WTC11 (cell line): ENCODE measurements around the gene SNAP25. TPM values are rescaled to one million over a fixed set of nuclear protein-coding genes. Genes with fewer than 3 reads are reported as not detected.

Experiments
- ATAC-seq: fragments of 200-7000 bp; cut with Tn5 transposase; 2 replicates; pipeline ENCODE4 v1.10.0; 2021; ENCODE audit warnings: mild to moderate bottlenecking, moderate library complexity
- CTCF ChIA-PET: fragments of 300-600 bp; sonication (Branson Sonifier 250); formaldehyde crosslinking; loops from one replicate; lab custom pipeline; 2021; ENCODE audit warnings: antibody characterized with exemption; lab: Charles Lee
- POLR2A ChIA-PET: fragments of 350-600 bp; sonication (Branson Sonifier 250); formaldehyde crosslinking; loops from one replicate; lab custom pipeline; 2021; ENCODE audit warnings: antibody characterized with exemption; lab: Charles Lee
- DNase-seq: peaks from one replicate; pipeline ENCODE4 v3.0.0; 2021; ENCODE audit warnings: low spot score
- H3K27ac Mint-ChIP-seq: 2 replicates; pipeline ENCODE4 v1.8.0; 2021; ENCODE audit warnings: mixed read lengths
- H3K27me3 Mint-ChIP-seq: 2 replicates; pipeline ENCODE4 v1.8.0; 2021; ENCODE audit warnings: low read depth, mild to moderate bottlenecking, moderate library complexity, mixed read lengths
- H3K36me3 Mint-ChIP-seq: 2 replicates; pipeline ENCODE4 v1.8.0; 2021; ENCODE audit warnings: mixed read lengths
- H3K4me1 Mint-ChIP-seq: 2 replicates; pipeline ENCODE4 v1.8.0; 2022; ENCODE audit warnings: mixed read lengths
- H3K4me3 Mint-ChIP-seq: 2 replicates; pipeline ENCODE4 v1.8.0; 2021; ENCODE audit warnings: mild to moderate bottlenecking, moderate library complexity, mixed read lengths
- H3K9me3 Mint-ChIP-seq: 2 replicates; pipeline ENCODE4 v1.8.0; 2021; ENCODE audit warnings: mixed read lengths
- AFF4 ChIP-seq: sonication (generic); formaldehyde crosslinking; IDR thresholded peaks from 2 replicates; pipeline ENCODE4 v1.8.1; 2023; ENCODE audit warnings: mild to moderate bottlenecking, missing genetic modification reagents, borderline replicate concordance
- AR ChIP-seq: fragments of 250-450 bp; sonication (Bioruptor Pico); IDR thresholded peaks from 2 replicates; pipeline ENCODE4 v1.9.0; 2021; ENCODE audit warnings: mild to moderate bottlenecking
- ARID4B ChIP-seq: sonication (generic); formaldehyde crosslinking; IDR thresholded peaks from 2 replicates; pipeline ENCODE4 v1.8.0; 2023; ENCODE audit warnings: missing genetic modification reagents, mild to moderate bottlenecking, borderline replicate concordance
- ATF3 ChIP-seq: sonication (generic); formaldehyde crosslinking; conservative IDR thresholded peaks from 2 replicates; pipeline ENCODE4 v1.8.1; 2022; ENCODE audit warnings: mild to moderate bottlenecking, missing genetic modification reagents
- ATF6 ChIP-seq: sonication (generic); formaldehyde crosslinking; IDR thresholded peaks from 2 replicates; pipeline ENCODE4 v1.8.1; 2023; ENCODE audit warnings: mild to moderate bottlenecking, missing genetic modification reagents
- E2F5 ChIP-seq: sonication (generic); formaldehyde crosslinking; IDR thresholded peaks from 2 replicates; pipeline ENCODE4 v1.8.1; 2022; ENCODE audit warnings: mild to moderate bottlenecking, moderate library complexity, missing genetic modification reagents
- GABPB1 ChIP-seq: sonication (generic); formaldehyde crosslinking; IDR thresholded peaks from 2 replicates; pipeline ENCODE4 v1.8.1; 2023; ENCODE audit warnings: mild to moderate bottlenecking, missing genetic modification reagents
- GRHL2 ChIP-seq: fragments of 250-450 bp; sonication (Bioruptor Pico); IDR thresholded peaks from 2 replicates; pipeline ENCODE4 v1.8.0; 2022; ENCODE audit warnings: mild to moderate bottlenecking, moderate library complexity; ENCODE audit not compliant: insufficient replicate concordance, severe bottlenecking
- IRF2 ChIP-seq: sonication (generic); formaldehyde crosslinking; IDR thresholded peaks from 2 replicates; pipeline ENCODE4 v1.8.0; 2022; ENCODE audit warnings: low read depth, missing genetic modification reagents, borderline replicate concordance
- KAT7 ChIP-seq: sonication (generic); formaldehyde crosslinking; IDR thresholded peaks from 2 replicates; pipeline ENCODE4 v1.8.1; 2023; ENCODE audit warnings: missing genetic modification reagents, mild to moderate bottlenecking, borderline replicate concordance
- MXD4 ChIP-seq: fragments of 250-450 bp; sonication (Bioruptor Pico); IDR thresholded peaks from 2 replicates; pipeline ENCODE4 v1.8.0; 2021; ENCODE audit warnings: mild to moderate bottlenecking, moderate library complexity, borderline replicate concordance
- OVOL2 ChIP-seq: fragments of 250-450 bp; sonication (Bioruptor Pico); IDR thresholded peaks from 2 replicates; pipeline ENCODE4 v1.9.0; 2021; ENCODE audit warnings: mild to moderate bottlenecking, borderline replicate concordance
- PRRX2 ChIP-seq: fragments of 250-450 bp; sonication (Bioruptor Pico); IDR thresholded peaks from 2 replicates; pipeline ENCODE4 v1.8.0; 2021; ENCODE audit warnings: mild to moderate bottlenecking
- SOX15 ChIP-seq: fragments of 250-450 bp; sonication (Bioruptor Pico); IDR thresholded peaks from 2 replicates; pipeline ENCODE4 v1.9.0; 2021; ENCODE audit warnings: mild to moderate bottlenecking
- ZBTB21 ChIP-seq: sonication (generic); formaldehyde crosslinking; IDR thresholded peaks from 2 replicates; pipeline ENCODE4 v1.8.1; 2023; ENCODE audit warnings: mild to moderate bottlenecking, missing genetic modification reagents, borderline replicate concordance
- ZNF121 ChIP-seq: sonication (generic); formaldehyde crosslinking; IDR thresholded peaks from 2 replicates; pipeline ENCODE4 v1.8.0; 2023; ENCODE audit warnings: missing genetic modification reagents
- ZNF396 ChIP-seq: fragments of 250-450 bp; sonication (Bioruptor Pico); IDR thresholded peaks from 2 replicates; pipeline ENCODE4 v1.8.0; 2021; ENCODE audit warnings: mild to moderate bottlenecking, moderate library complexity, borderline replicate concordance
- total RNA-seq: library from RNA; stranded (reverse); gene quantifications from 3 replicates; pipeline ENCODE4 v1.2.3, GENCODE V29; 2021

The SNAP25 gene
- total RNA-seq, 1 experiment from 2014 or later, result 0.72 TPM

GRCh38 chr20:10209091-10209490, 9.5 kb upstream of the SNAP25 start:
- ChIA-PET CTCF (no interaction called here), POLR2A (no interaction called here)
- no peaks in the 10 kb centered on the region for H3K36me3 Mint-ChIP-seq
- no peak overlapping the region for H3K4me3 Mint-ChIP-seq
- ATAC-seq (no peak), DNase-seq (no peak)
- H3K4me1 Mint-ChIP-seq, result no peaks in the 10 kb centered on the region
- no peak overlapping the region for H3K27ac Mint-ChIP-seq
- peaks cover 2% of the 10 kb centered on the region for H3K27me3 Mint-ChIP-seq
- no peaks in the 10 kb centered on the region for H3K9me3 Mint-ChIP-seq
- TF ChIP-seq AFF4 (no peak), AR (CRISPR knock-in tag) (no peak), SOX15 (CRISPR knock-in tag) (no peak), GRHL2 (CRISPR knock-in tag) (no peak), ATF3 (no peak), ATF6 (CRISPR knock-in tag) (no peak), ZBTB21 (CRISPR knock-in tag) (no peak), GABPB1 (no peak), ARID4B (CRISPR knock-in tag) (no peak), KAT7 (CRISPR knock-in tag) (no peak), ZNF396 (CRISPR knock-in tag) (no peak), MXD4 (CRISPR knock-in tag) (no peak)

GRCh38 chr20:10213526-10213925, 5.1 kb upstream of the SNAP25 start:
- H3K36me3 Mint-ChIP-seq, result no peaks in the 10 kb centered on the region
- H3K27ac Mint-ChIP-seq, result no peak overlapping the region
- POLR2A ChIA-PET, result no interaction called here
- TF ChIP-seq E2F5 (no peak), IRF2 (no peak), PRRX2 (CRISPR knock-in tag) (no peak), ZNF121 (CRISPR knock-in tag) (no peak), OVOL2 (CRISPR knock-in tag) (no peak)
- TF ChIP-seq, all 79 proteins: peak for 0
- DNase-seq, result no peak
- CTCF ChIA-PET, result no interaction called here
- Mint-ChIP-seq H3K9me3 (no peaks in the 10 kb centered on the region), H3K4me1 (peaks cover 11% of the 10 kb centered on the region), H3K4me3 (no peak overlapping the region), H3K27me3 (peaks cover 33% of the 10 kb centered on the region)
- ATAC-seq, result no peak
